Trophoblast cell (in vitro differentiated cells and primary cell): ENCODE measurements around the gene ECI2.
A peak's percentile ranks its signal among the peaks of the same experiment; 100 is the strongest.
"Not testable (repeated sequence)": the region's sequence is repeated elsewhere in the genome, so short reads cannot be mapped to it uniquely, and the experiment has no call there.

ENCODE experiments used
- DNase-seq, 2 donors: peaks; one replicate each; pipeline ENCODE4 v3.0.0-alpha.2; 2016
- H2AFZ ChIP-seq: 2 replicates; pipeline ENCODE4 v1.6.1; 2013; ENCODE audit warnings: low read length, moderate library complexity, mild to moderate bottlenecking; ENCODE audit not compliant: insufficient read depth, poor library complexity
- H2AK5ac ChIP-seq: 2 replicates; pipeline ENCODE4 v1.6.1; 2013; ENCODE audit warnings: mild to moderate bottlenecking, low read length
- H2BK120ac ChIP-seq: 2 replicates; pipeline ENCODE4 v1.6.1; 2013; ENCODE audit warnings: low read length, mild to moderate bottlenecking, moderate library complexity; ENCODE audit not compliant: insufficient read depth, poor library complexity
- H2BK12ac ChIP-seq: 2 replicates; pipeline ENCODE4 v1.6.1; 2013; ENCODE audit warnings: mild to moderate bottlenecking, low read length, moderate library complexity
- H2BK5ac ChIP-seq: 2 replicates; pipeline ENCODE4 v1.6.1; 2013; ENCODE audit warnings: low read length, low read depth, moderate library complexity, mild to moderate bottlenecking; ENCODE audit not compliant: poor library complexity
- H3K14ac ChIP-seq: 2 replicates; pipeline ENCODE4 v1.6.1; 2013; ENCODE audit warnings: mild to moderate bottlenecking, low read length
- H3K18ac ChIP-seq: 2 replicates; pipeline ENCODE4 v1.6.1; 2013; ENCODE audit warnings: mild to moderate bottlenecking, low read length
- H3K23ac ChIP-seq: 2 replicates; pipeline ENCODE4 v1.6.1; 2013; ENCODE audit warnings: low read length
- H3K27ac ChIP-seq: 2 replicates; pipeline ENCODE4 v1.5.1; 2013; ENCODE audit warnings: low read depth, mild to moderate bottlenecking, inconsistent platforms, low read length, moderate library complexity
- H3K27me3 ChIP-seq: 2 replicates; pipeline ENCODE4 v1.6.1; 2013; ENCODE audit warnings: inconsistent platforms, mild to moderate bottlenecking, low read length, moderate library complexity; ENCODE audit not compliant: insufficient read depth
- H3K36me3 ChIP-seq, 2 experiments: 1 replicate in 1 of 2; 2 replicates in 1 of 2; pipeline ENCODE4 v1.6.1; 2013; ENCODE audit warnings: low read length in 2 of 2, mild to moderate bottlenecking in 2 of 2, moderate library complexity in 1 of 2; ENCODE audit not compliant: insufficient read depth in 2 of 2, control insufficient read depth in 1 of 2
- H3K4ac ChIP-seq: 2 replicates; pipeline ENCODE4 v1.6.1; 2013; ENCODE audit warnings: low read depth, mild to moderate bottlenecking, low read length, moderate library complexity
- H3K4me1 ChIP-seq, 2 experiments: 1 replicate in 1 of 2; 2 replicates in 1 of 2; pipeline ENCODE4 v1.6.1; 2013; ENCODE audit warnings: low read length in 2 of 2, mild to moderate bottlenecking in 2 of 2, moderate library complexity in 1 of 2; ENCODE audit not compliant: insufficient read depth in 2 of 2, control insufficient read depth in 1 of 2
- H3K4me2 ChIP-seq: 2 replicates; pipeline ENCODE4 v1.6.1; 2013; ENCODE audit warnings: inconsistent platforms, mild to moderate bottlenecking, low read length, moderate library complexity
- H3K4me3 ChIP-seq: 2 replicates; pipeline ENCODE4 v1.5.1; 2013; ENCODE audit warnings: mild to moderate bottlenecking, low read depth, low read length, inconsistent platforms
- H3K79me1 ChIP-seq: one replicate; pipeline ENCODE4 v1.6.1; 2013; ENCODE audit warnings: low read length
- H3K79me2 ChIP-seq: 2 replicates; pipeline ENCODE4 v1.6.1; 2013; ENCODE audit warnings: low read length, mild to moderate bottlenecking; ENCODE audit not compliant: control insufficient read depth, insufficient read depth, poor library complexity
- H3K9ac ChIP-seq: 2 replicates; pipeline ENCODE4 v1.6.1; 2013; ENCODE audit warnings: mild to moderate bottlenecking, low read length
- H3K9me3 ChIP-seq: 2 replicates; pipeline ENCODE4 v1.6.1; 2013; ENCODE audit warnings: low read depth, mild to moderate bottlenecking, control low read depth, inconsistent platforms, low read length; ENCODE audit not compliant: insufficient read depth
- H4K12ac ChIP-seq: 2 replicates; pipeline ENCODE4 v1.6.1; 2013; ENCODE audit warnings: low read depth, mild to moderate bottlenecking, low read length, moderate library complexity
- H4K8ac ChIP-seq: 2 replicates; pipeline ENCODE4 v1.6.1; 2013; ENCODE audit warnings: low read depth, mild to moderate bottlenecking, low read length, moderate library complexity
- H4K91ac ChIP-seq: one replicate; pipeline ENCODE4 v1.6.1; 2013; ENCODE audit warnings: low read depth, mild to moderate bottlenecking, low read length, moderate library complexity
- WGBS: extraction: QIAGEN DNeasy Blood & Tissue Kit; methylation state at CpG from one replicate; pipeline ENCODE4 v1.1.7; 2013; ENCODE audit warnings: missing lambda C conversion rate; ENCODE audit not compliant: insufficient read length, insufficient coverage; ENCODE audit errors: extremely low coverage; 5-methylcytosine and 5-hydroxymethylcytosine counted together

Gene ECI2

DNA sequence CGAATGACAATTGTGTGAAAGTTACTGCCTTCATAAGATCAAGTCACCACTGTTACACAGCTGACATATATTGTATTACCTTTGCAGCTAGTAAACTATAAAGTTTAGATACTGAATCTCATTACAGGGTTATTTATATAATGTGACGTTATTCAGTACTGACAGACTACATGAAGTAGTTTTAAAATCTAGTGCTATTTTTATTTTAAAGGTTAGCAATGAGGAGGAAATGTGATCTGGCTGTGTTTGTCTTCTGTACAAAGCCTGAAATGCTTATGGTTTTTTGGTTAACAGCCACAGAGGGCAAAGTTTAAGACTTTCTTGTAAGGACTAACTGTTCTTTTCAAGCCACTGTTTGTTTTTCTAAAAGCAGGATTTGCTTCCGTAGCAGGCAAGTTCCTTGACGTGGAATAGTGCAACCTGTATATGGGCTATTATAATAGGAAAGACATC, 26.0 kb downstream of the ECI2 start:
- not testable (repeated sequence) for H3K9me3 ChIP-seq, H4K91ac ChIP-seq, DNase-seq, H2BK12ac ChIP-seq, H3K9ac ChIP-seq, H3K23ac ChIP-seq, H2AFZ ChIP-seq, H3K4ac ChIP-seq, H3K18ac ChIP-seq, H3K14ac ChIP-seq, H2BK5ac ChIP-seq, H3K4me3 ChIP-seq, H3K79me1 ChIP-seq, H3K27me3 ChIP-seq, H3K4me2 ChIP-seq, H4K8ac ChIP-seq, H2AK5ac ChIP-seq, H4K12ac ChIP-seq, H3K27ac ChIP-seq, H3K4me1 ChIP-seq, H3K36me3 ChIP-seq, H3K79me2 ChIP-seq, H2BK120ac ChIP-seq
- no CpG with 5 or more reads among the region's 4 CpGs for WGBS

DNA sequence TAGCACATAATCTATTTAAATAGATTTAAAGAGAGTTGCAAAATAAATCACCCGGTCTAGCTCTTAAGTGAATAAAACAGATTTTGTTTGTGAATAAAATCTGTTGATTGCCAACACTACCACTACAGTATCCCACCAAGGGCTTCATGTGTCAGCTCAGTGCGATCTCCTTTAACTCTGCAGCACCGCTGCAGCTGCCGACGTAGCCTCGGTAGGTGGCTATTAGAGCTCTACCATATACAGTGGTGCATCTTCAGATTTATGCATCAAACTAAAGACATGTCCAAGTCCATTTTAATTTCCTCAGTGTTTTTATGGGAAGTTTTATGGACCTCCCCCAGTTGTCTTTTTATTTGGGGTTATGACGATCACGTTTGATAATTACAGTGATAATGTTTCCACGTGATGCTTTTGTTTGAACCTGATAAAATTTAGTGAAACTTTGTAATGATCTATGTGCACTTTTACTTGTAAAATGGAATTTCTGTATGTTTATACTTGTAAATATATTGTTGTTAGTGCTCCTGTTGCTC, 26.7 kb downstream of the ECI2 start:
- no peak for DNase-seq
- Histone ChIP-seq H4K12ac (no peak overlapping the region), H3K79me2 (no peaks in the 10 kb centered on the region), H3K18ac (no peak overlapping the region), H3K27ac (no peak overlapping the region), H3K23ac (no peak overlapping the region), H4K8ac (no peak overlapping the region), H2BK120ac (no peak overlapping the region), H2BK12ac (no peak overlapping the region), H3K9ac (no peak overlapping the region), H3K4me2 (no peak overlapping the region), H3K27me3 (no peaks in the 10 kb centered on the region), H3K4me1 (no peaks in the 10 kb centered on the region), H3K14ac (no peak overlapping the region), H3K4ac (no peak overlapping the region), H4K91ac (no peak overlapping the region), H3K4me3 (no peak overlapping the region), H3K79me1 (no peaks in the 10 kb centered on the region), H2AK5ac (no peak overlapping the region), H3K9me3 (no peaks in the 10 kb centered on the region), H2BK5ac (no peak overlapping the region), H2AFZ (no peak overlapping the region), H3K36me3 (no peaks in the 10 kb centered on the region)
- no CpG with 5 or more reads among the region's 9 CpGs for WGBS

DNA sequence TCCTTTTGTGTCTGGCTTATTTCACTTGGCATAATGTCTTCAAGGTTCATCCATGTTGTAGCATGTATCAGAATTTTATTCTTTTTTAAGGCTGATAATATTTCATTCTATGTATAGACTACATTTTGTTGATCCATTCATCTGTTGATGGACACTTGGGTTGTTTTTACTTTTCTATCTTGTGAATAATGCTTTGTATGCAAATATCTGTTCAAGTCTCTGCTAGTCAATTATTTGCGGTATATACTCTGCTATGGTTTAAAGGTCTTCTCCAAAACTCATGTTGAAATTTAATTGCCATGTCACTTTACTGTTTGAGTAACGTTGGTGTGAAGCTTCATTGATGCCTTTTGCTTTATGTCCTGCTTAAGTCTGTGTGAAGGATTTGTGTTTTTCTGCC, 27.5 kb downstream of the ECI2 start:
- H2AK5ac ChIP-seq, result no peak overlapping the region

DNA sequence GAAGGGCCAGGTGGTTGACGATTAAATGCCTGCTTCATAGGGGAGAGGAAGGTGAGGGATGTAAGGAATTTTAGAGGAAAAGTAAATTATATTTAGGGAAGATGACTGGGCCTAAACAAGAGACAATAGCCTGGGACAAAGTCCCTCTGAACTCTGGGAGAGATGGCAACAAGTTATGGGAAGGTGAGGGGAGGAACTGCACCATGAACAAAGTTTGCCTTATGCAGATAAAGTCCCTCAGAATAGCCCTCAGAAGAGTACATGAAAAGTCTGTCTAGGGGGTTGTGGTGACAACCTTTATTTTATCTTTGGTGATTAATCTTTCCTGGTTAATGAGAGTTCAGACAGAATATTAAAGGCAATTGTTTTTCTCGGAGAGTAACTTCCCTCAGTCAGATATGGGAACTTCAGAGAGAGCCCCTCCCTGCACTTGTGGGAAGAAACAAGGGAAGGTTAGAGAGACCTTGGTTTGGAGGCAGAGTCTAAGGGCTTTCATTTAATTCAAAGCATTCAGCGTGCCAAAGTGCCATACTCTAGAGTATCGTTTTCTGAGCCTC, 29.3 kb downstream of the ECI2 start:
- H3K36me3 ChIP-seq, result no peaks in the 10 kb centered on the region
- H3K4me2 ChIP-seq, result no peak overlapping the region
- 100% methylated on average over 1 of the region's 4 CpGs for WGBS

More for the DNA sequence above, 27.5 kb downstream of the ECI2 start:
- H3K18ac ChIP-seq, result no peak overlapping the region
- no peaks in the 10 kb centered on the region for H3K4me1 ChIP-seq
- no peak overlapping the region for H2BK5ac ChIP-seq
- no peak overlapping the region for H3K4me3 ChIP-seq
- WGBS, result no CpG with 5 or more reads among the region's 2 CpGs
- no peak overlapping the region for H3K4me2 ChIP-seq
- no peak overlapping the region for H2AFZ ChIP-seq
- H3K27me3 ChIP-seq, result no peaks in the 10 kb centered on the region
- H3K79me2 ChIP-seq, result no peaks in the 10 kb centered on the region
- no peak overlapping the region for H3K27ac ChIP-seq
- no peak overlapping the region for H4K91ac ChIP-seq
- no peaks in the 10 kb centered on the region for H3K9me3 ChIP-seq
- no peaks in the 10 kb centered on the region for H3K36me3 ChIP-seq
- no peak overlapping the region for H3K14ac ChIP-seq
- no peak overlapping the region for H2BK12ac ChIP-seq
- no peak overlapping the region for H3K4ac ChIP-seq
- DNase-seq, result no peak
- H3K23ac ChIP-seq, result no peak overlapping the region
- H4K8ac ChIP-seq, result no peak overlapping the region
- no peak overlapping the region for H3K9ac ChIP-seq
- H4K12ac ChIP-seq, result no peak overlapping the region
- no peaks in the 10 kb centered on the region for H3K79me1 ChIP-seq
- no peak overlapping the region for H2BK120ac ChIP-seq

More for the DNA sequence above, 29.3 kb downstream of the ECI2 start:
- H3K14ac ChIP-seq, result no peak overlapping the region
- no peak overlapping the region for H3K4ac ChIP-seq
- no peak overlapping the region for H3K23ac ChIP-seq
- no peaks in the 10 kb centered on the region for H3K27me3 ChIP-seq
- no peak overlapping the region for H4K12ac ChIP-seq
- H3K4me3 ChIP-seq, result no peak overlapping the region
- H3K9me3 ChIP-seq, result no peaks in the 10 kb centered on the region
- H3K9ac ChIP-seq, result no peak overlapping the region
- H3K27ac ChIP-seq, result no peak overlapping the region
- no peak overlapping the region for H3K18ac ChIP-seq
- no peaks in the 10 kb centered on the region for H3K4me1 ChIP-seq
- H2AK5ac ChIP-seq, result no peak overlapping the region
- H2AFZ ChIP-seq, result no peak overlapping the region
- no peak overlapping the region for H2BK120ac ChIP-seq
- H4K8ac ChIP-seq, result no peak overlapping the region
- no peak overlapping the region for H2BK12ac ChIP-seq
- H3K79me1 ChIP-seq, result no peaks in the 10 kb centered on the region
- no peak overlapping the region for H2BK5ac ChIP-seq
- H3K79me2 ChIP-seq, result no peaks in the 10 kb centered on the region
- DNase-seq, result peak in 1 of 2 donors; percentile 12
- no peak overlapping the region for H4K91ac ChIP-seq
